ENCODE measurements around the gene KIF26B. TPM values are rescaled to one million over a fixed set of nuclear protein-coding genes. Genes with fewer than 3 reads are reported as not detected.
A peak's percentile ranks its signal among the peaks of the same experiment; 100 is the strongest.
"Not testable (repeated sequence)": the region's sequence is repeated elsewhere in the genome, so short reads cannot be mapped to it uniquely, and the experiment has no call there.

KIF26B gene
- polyA plus RNA-seq, 1 of the 3 experiments (the other 2 are of a cell fraction): 2.6 TPM

DNA sequence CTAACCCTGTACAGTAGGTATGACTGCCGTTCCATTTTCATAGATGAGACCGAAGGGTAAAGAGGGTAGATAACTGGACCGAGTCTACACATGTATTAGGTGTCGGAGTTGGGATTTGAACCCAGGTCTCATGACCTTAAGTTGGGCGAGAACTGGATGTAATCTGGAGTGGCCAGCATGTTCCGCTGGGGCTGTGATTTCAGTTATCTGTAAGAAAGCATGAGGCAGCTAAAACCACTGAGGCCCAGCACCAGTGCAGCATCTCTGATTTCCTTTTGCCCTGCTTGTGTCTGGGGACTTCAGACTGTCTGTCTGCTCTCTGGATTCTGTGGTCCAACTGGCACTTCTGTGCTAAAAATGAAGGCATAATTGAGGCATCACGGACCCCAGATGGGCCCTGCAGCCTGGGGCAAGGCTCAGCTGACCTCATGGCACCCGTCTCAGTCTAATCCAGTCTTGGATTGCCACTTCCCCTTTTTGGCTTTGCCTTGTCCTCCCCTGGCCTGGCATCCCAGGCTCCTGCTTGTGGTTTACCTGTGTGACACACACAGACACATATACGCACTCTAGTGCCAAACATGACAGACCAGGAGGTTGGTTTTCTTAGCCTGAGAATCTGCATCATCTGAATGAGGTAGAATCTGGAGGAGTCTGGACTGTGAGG lies 180.2 kb downstream of the KIF26B start (continued):
- TF ChIP-seq, protein P1, sequence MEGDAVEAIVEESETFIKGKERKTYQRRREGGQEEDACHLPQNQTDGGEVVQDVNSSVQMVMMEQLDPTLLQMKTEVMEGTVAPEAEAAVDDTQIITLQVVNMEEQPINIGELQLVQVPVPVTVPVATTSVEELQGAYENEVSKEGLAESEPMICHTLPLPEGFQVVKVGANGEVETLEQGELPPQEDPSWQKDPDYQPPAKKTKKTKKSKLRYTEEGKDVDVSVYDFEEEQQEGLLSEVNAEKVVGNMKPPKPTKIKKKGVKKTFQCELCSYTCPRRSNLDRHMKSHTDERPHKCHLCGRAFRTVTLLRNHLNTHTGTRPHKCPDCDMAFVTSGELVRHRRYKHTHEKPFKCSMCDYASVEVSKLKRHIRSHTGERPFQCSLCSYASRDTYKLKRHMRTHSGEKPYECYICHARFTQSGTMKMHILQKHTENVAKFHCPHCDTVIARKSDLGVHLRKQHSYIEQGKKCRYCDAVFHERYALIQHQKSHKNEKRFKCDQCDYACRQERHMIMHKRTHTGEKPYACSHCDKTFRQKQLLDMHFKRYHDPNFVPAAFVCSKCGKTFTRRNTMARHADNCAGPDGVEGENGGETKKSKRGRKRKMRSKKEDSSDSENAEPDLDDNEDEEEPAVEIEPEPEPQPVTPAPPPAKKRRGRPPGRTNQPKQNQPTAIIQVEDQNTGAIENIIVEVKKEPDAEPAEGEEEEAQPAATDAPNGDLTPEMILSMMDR (IDR thresholded peaks at IDR 0.05): no peak
- TF ChIP-seq, protein P2, sequence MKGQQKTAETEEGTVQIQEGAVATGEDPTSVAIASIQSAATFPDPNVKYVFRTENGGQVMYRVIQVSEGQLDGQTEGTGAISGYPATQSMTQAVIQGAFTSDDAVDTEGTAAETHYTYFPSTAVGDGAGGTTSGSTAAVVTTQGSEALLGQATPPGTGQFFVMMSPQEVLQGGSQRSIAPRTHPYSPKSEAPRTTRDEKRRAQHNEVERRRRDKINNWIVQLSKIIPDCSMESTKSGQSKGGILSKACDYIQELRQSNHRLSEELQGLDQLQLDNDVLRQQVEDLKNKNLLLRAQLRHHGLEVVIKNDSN (IDR thresholded peaks at IDR 0.05; ENCODE audit: borderline replicate concordance, low read depth): no peak
- no peak for TF ChIP-seq JUND (IDR thresholded peaks at IDR 0.05)

DNA sequence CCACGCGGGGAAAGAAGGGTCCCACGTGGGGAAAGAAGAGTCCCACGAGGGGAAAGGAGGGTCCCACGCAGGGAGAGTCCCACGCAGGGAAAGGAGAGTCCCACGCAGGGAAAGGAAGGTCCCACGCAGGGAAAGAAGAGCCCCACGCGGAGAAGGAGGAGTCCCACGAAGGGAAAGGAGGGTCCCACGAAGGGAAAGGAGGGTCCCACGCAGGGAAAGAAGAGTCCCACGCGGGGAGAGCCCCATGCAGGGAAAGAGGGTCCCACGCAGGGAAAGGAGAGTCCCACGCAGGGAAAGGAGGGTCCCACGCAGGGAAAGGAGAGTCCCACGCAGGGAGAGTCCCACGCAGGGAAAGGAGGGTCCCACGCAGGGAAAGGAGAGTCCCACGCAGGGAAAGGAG lies 180.9 kb downstream of the KIF26B start:
- H3K9me3 ChIP-seq; CTCF ChIA-PET; H3K9me2 ChIP-seq; H4K20me1 ChIP-seq (ENCODE audit: insufficient read depth); H3K27ac ChIP-seq (ENCODE audit: low read depth in 2 of 2, low read length in 1 of 2); H3K27me3 ChIP-seq (ENCODE audit: insufficient read depth); POLR2A ChIA-PET; H3F3A ChIP-seq (replicated peaks; ENCODE audit: insufficient read depth); H3K4me2 ChIP-seq; H2AFZ ChIP-seq (ENCODE audit: low read depth); H3K4me3 ChIP-seq (ENCODE audit: low read depth in 2 of 2, low read length in 1 of 2); H3K79me2 ChIP-seq (ENCODE audit: insufficient read depth); H3K9ac ChIP-seq; DNase-seq: not testable (repeated sequence)
- peaks cover 0 to 15% of the 10 kb centered on the region in 2 experiments for H3K36me3 ChIP-seq (replicated peaks in 1 of 2; ENCODE audit: control insufficient read depth in 1 of 2, insufficient read depth in 2 of 2, low read length in 1 of 2)
- peaks cover 0 to 34% of the 10 kb centered on the region in 2 experiments; a peak in 2 of 4 replicates for H3K4me1 ChIP-seq (ENCODE audit: control insufficient read depth in 1 of 2, insufficient read depth in 2 of 2, low read depth in 1 of 2, low read length in 1 of 2)
- 83% methylated on average over 22 of the region's 22 CpGs for WGBS (ENCODE audit: low lambda C conversion rate)

DNA sequence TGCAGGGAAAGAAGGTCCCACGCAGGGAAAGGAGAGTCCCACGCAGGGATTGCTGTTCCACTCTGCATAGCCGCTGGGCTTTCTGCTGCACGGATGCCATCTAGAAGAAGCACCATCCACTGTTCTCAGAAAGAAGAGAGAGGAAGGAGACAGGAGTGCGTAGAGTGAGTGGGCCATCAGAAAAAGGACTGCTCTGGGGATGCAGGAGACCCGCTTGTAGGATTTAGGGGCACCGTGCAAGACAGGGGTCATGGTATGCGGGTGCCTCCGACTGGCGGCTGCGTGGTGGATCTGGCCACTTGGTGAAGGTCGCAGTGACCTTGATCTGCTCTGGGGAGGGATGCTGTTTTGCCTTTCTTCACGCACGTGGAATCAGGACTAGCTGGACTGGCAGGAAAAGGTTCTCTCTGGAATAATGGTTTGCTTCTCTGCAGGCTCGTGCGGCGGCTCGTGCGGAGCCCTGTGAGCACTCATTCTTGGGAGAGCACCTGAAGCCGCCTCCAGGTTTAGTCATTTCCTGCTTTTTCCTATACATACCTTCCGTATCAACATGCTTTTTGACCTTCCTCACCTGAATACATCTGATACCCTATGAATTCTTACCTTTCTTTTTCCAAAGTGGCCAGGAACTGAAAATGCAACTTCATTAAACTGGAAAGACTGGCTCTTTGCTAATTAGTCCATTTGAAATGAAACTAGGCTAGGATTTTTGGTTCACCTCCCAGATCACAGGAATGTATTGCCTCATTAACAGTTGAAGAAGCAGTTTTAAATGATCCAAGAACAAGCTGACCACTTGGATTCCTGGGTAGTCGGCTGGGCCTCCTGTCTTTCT lies 181.6 kb downstream of the KIF26B start:
- H3K36me3 ChIP-seq (replicated peaks in 1 of 2; ENCODE audit: control insufficient read depth in 1 of 2, insufficient read depth in 2 of 2, low read length in 1 of 2): peaks cover 0 to 15% of the 10 kb centered on the region in 2 experiments
- no peaks in the 10 kb centered on the region for H3K79me2 ChIP-seq (ENCODE audit: insufficient read depth)
- no peak overlapping the region for H3K9ac ChIP-seq
- no peaks in the 10 kb centered on the region for H3F3A ChIP-seq (replicated peaks; ENCODE audit: insufficient read depth)
- ChIA-PET POLR2A (no interaction called here), CTCF (no interaction called here)
- H4K20me1 ChIP-seq (ENCODE audit: insufficient read depth): no peaks in the 10 kb centered on the region
- H3K27me3 ChIP-seq (ENCODE audit: insufficient read depth): no peaks in the 10 kb centered on the region
- WGBS (ENCODE audit: low lambda C conversion rate): 93% methylated on average over 22 of the region's 22 CpGs
- TF ChIP-seq YY1 (IDR thresholded peaks at IDR 0.05; ENCODE audit: low read depth): no peak
- TF ChIP-seq GABPA (IDR thresholded peaks at IDR 0.05; ENCODE audit: low read depth): no peak
- TF ChIP-seq ELF1 (IDR thresholded peaks at IDR 0.05): no peak
- no peak for TF ChIP-seq GATA2 (CRISPR knock-in tag; IDR thresholded peaks at IDR 0.05)
- no peak for TF ChIP-seq EP300 (IDR thresholded peaks at IDR 0.05; ENCODE audit: borderline replicate concordance in 1 of 2, low read depth in 1 of 2, low read length in 1 of 2)
- no peak for TF ChIP-seq TEAD4 (IDR thresholded peaks at IDR 0.05; ENCODE audit: borderline replicate concordance, insufficient read depth)
- TF ChIP-seq SIN3A (IDR thresholded peaks at IDR 0.05; ENCODE audit: borderline replicate concordance, low read depth, low read length): no peak
- TF ChIP-seq RXRA (IDR thresholded peaks at IDR 0.05; ENCODE audit: borderline replicate concordance, low read depth): no peak
- TF ChIP-seq, protein P2 (IDR thresholded peaks at IDR 0.05; ENCODE audit: borderline replicate concordance, low read depth): no peak
- no peak for TF ChIP-seq FOXM1 (IDR thresholded peaks at IDR 0.05; ENCODE audit: low read depth)
- TF ChIP-seq, protein P3, sequence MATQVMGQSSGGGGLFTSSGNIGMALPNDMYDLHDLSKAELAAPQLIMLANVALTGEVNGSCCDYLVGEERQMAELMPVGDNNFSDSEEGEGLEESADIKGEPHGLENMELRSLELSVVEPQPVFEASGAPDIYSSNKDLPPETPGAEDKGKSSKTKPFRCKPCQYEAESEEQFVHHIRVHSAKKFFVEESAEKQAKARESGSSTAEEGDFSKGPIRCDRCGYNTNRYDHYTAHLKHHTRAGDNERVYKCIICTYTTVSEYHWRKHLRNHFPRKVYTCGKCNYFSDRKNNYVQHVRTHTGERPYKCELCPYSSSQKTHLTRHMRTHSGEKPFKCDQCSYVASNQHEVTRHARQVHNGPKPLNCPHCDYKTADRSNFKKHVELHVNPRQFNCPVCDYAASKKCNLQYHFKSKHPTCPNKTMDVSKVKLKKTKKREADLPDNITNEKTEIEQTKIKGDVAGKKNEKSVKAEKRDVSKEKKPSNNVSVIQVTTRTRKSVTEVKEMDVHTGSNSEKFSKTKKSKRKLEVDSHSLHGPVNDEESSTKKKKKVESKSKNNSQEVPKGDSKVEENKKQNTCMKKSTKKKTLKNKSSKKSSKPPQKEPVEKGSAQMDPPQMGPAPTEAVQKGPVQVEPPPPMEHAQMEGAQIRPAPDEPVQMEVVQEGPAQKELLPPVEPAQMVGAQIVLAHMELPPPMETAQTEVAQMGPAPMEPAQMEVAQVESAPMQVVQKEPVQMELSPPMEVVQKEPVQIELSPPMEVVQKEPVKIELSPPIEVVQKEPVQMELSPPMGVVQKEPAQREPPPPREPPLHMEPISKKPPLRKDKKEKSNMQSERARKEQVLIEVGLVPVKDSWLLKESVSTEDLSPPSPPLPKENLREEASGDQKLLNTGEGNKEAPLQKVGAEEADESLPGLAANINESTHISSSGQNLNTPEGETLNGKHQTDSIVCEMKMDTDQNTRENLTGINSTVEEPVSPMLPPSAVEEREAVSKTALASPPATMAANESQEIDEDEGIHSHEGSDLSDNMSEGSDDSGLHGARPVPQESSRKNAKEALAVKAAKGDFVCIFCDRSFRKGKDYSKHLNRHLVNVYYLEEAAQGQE (IDR thresholded peaks at IDR 0.05; ENCODE audit: low read depth, low read length): no peak
- TF ChIP-seq, protein P4, sequence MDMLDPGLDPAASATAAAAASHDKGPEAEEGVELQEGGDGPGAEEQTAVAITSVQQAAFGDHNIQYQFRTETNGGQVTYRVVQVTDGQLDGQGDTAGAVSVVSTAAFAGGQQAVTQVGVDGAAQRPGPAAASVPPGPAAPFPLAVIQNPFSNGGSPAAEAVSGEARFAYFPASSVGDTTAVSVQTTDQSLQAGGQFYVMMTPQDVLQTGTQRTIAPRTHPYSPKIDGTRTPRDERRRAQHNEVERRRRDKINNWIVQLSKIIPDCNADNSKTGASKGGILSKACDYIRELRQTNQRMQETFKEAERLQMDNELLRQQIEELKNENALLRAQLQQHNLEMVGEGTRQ (IDR thresholded peaks at IDR 0.05; ENCODE audit: borderline replicate concordance, low read depth, low read length): no peak
- no peak for TF ChIP-seq RFX5 (IDR thresholded peaks at IDR 0.05; ENCODE audit: low read length)
- peak overlapping the region in 1 of 2 experiments; percentile 39; a peak in 2 of 4 replicates for H3K27ac ChIP-seq (ENCODE audit: low read depth in 2 of 2, low read length in 1 of 2)
- no peak overlapping the region for H3K4me2 ChIP-seq
- no peak overlapping the region for H2AFZ ChIP-seq (ENCODE audit: low read depth)
- no peaks in the 10 kb centered on the region for H3K9me3 ChIP-seq
- DNase-seq: no peak
- no peak overlapping the region for H3K4me3 ChIP-seq (ENCODE audit: low read depth in 2 of 2, low read length in 1 of 2)
- peaks cover 0 to 37% of the 10 kb centered on the region in 2 experiments; a peak in 2 of 4 replicates for H3K4me1 ChIP-seq (ENCODE audit: control insufficient read depth in 1 of 2, insufficient read depth in 2 of 2, low read depth in 1 of 2, low read length in 1 of 2)
- H3K9me2 ChIP-seq: no peaks in the 10 kb centered on the region

Measured in SK-N-SH (cell line).